ENCODE measurements around the gene ADAT3. TPM values are rescaled to one million over a fixed set of nuclear protein-coding genes. Genes with fewer than 3 reads are reported as not detected.
A peak's percentile ranks its signal among the peaks of the same experiment; 100 is the strongest.

The ADAT3 gene
- total RNA-seq, 1 donor from 2014 or later: 10.9 TPM

DNA sequence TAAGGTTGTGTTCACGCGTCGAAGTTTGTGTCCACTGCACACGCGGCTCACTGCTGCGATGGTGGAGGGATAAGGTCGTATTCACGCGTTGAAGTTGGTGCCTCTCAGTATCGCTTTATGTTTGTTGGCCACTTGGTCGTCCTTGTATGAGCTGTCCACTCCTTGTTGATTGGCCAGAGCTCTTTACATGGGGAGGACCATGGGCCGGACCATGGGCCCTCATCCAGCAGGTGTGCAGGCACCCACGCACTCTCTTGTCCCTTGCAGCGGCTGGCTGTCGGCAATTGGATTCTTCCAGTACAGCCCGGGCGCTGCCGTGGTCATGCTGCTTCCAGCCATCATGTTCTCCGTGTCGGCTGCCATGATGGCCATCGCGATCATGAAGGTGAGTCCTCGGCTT is 17.6 kb downstream of the ADAT3 start:
- H3K27me3 Mint-ChIP-seq (ENCODE audit: unreplicated experiment): no peaks in the 10 kb centered on the region
- no peak overlapping the region for H3K4me3 Mint-ChIP-seq (ENCODE audit: unreplicated experiment)
- H3K36me3 Mint-ChIP-seq (ENCODE audit: unreplicated experiment): no peaks in the 10 kb centered on the region
- no peaks in the 10 kb centered on the region for H3K4me1 Mint-ChIP-seq (ENCODE audit: low read depth, unreplicated experiment)
- TF ChIP-seq, protein P1, sequence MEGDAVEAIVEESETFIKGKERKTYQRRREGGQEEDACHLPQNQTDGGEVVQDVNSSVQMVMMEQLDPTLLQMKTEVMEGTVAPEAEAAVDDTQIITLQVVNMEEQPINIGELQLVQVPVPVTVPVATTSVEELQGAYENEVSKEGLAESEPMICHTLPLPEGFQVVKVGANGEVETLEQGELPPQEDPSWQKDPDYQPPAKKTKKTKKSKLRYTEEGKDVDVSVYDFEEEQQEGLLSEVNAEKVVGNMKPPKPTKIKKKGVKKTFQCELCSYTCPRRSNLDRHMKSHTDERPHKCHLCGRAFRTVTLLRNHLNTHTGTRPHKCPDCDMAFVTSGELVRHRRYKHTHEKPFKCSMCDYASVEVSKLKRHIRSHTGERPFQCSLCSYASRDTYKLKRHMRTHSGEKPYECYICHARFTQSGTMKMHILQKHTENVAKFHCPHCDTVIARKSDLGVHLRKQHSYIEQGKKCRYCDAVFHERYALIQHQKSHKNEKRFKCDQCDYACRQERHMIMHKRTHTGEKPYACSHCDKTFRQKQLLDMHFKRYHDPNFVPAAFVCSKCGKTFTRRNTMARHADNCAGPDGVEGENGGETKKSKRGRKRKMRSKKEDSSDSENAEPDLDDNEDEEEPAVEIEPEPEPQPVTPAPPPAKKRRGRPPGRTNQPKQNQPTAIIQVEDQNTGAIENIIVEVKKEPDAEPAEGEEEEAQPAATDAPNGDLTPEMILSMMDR (IDR thresholded peaks at IDR 0.05; ENCODE audit: partially characterized antibody, unreplicated experiment): no peak
- DNase-seq: no peak
- H3K9me3 Mint-ChIP-seq (ENCODE audit: unreplicated experiment): peaks cover 1% of the 10 kb centered on the region
- H3K27ac Mint-ChIP-seq (ENCODE audit: unreplicated experiment): no peak overlapping the region

GRCh38 chr19:1923319-1923718 is 18.1 kb downstream of the ADAT3 start:
- H3K9me3 Mint-ChIP-seq (ENCODE audit: unreplicated experiment): peaks cover 1% of the 10 kb centered on the region
- TF ChIP-seq, protein P1 (IDR thresholded peaks at IDR 0.05; ENCODE audit: partially characterized antibody, unreplicated experiment): no peak
- DNase-seq: no peak
- no peaks in the 10 kb centered on the region for H3K4me1 Mint-ChIP-seq (ENCODE audit: low read depth, unreplicated experiment)
- no peak overlapping the region for H3K27ac Mint-ChIP-seq (ENCODE audit: unreplicated experiment)
- H3K36me3 Mint-ChIP-seq (ENCODE audit: unreplicated experiment): no peaks in the 10 kb centered on the region
- no peak overlapping the region for H3K4me3 Mint-ChIP-seq (ENCODE audit: unreplicated experiment)
- no peaks in the 10 kb centered on the region for H3K27me3 Mint-ChIP-seq (ENCODE audit: unreplicated experiment)

DNA sequence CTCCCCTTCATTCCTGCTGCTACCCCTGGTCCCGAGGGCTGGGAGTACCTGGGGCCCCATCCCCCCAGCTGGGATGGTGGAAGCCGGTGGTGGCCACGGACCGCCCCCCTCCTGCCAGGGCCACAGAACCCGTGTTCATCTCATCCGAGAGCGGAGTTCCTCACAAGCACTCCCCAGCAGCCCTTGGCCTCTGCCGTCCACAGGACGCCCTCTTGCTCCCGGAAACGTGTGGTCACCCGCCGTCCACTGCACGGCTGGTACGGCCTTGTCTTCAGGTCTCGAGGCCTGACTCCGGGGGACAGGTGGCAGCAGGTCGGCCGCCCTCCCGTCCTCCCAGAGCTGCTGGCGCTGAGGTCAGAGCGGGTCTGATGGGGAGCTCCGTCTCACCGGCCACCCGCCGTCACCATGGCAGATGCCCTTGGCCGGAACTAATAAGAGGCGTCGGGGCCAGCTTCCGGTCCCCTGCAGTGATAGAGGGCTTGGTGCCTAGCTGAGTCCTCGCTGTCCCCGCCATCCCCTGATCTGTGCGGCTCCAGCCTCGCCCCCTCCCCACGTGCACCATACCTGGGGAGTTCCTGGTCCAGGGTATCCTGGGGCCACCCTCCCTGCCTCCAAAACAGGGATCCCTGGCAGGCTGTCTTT is 19.2 kb downstream of the ADAT3 start:
- H3K27ac Mint-ChIP-seq (ENCODE audit: unreplicated experiment): no peak overlapping the region
- H3K36me3 Mint-ChIP-seq (ENCODE audit: unreplicated experiment): no peaks in the 10 kb centered on the region
- H3K4me3 Mint-ChIP-seq (ENCODE audit: unreplicated experiment): no peak overlapping the region

DNA sequence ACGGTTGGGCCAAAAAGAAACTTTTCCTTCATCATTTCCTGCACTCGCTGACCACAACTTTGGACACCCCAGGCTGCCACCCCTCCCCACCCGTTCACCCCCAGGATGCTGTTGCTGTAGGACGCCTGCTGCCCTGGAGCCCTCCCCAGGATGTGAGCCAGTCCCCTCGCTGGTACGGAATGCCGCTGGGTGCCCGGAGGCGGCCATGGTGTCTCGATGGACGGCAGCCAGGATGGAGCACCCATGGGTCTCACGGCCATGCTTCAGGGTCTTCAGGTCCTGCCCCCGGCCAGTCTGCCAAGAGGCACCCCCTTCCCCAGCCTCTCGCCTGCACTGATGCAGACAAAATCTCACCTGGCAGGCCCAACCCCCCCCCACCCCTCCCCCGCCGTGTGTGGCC is 20.3 kb downstream of the ADAT3 start:
- DNase-seq: no peak
- TF ChIP-seq, protein P1 (IDR thresholded peaks at IDR 0.05; ENCODE audit: partially characterized antibody, unreplicated experiment): no peak
- H3K36me3 Mint-ChIP-seq (ENCODE audit: unreplicated experiment): no peaks in the 10 kb centered on the region
- peaks cover 1% of the 10 kb centered on the region for H3K9me3 Mint-ChIP-seq (ENCODE audit: unreplicated experiment)
- H3K27ac Mint-ChIP-seq (ENCODE audit: unreplicated experiment): no peak overlapping the region
- H3K4me3 Mint-ChIP-seq (ENCODE audit: unreplicated experiment): no peak overlapping the region
- H3K27me3 Mint-ChIP-seq (ENCODE audit: unreplicated experiment): peaks cover 1% of the 10 kb centered on the region
- H3K4me1 Mint-ChIP-seq (ENCODE audit: low read depth, unreplicated experiment): no peaks in the 10 kb centered on the region

More for the DNA sequence above, 19.2 kb downstream of the ADAT3 start:
- H3K9me3 Mint-ChIP-seq (ENCODE audit: unreplicated experiment): peaks cover 1% of the 10 kb centered on the region
- H3K4me1 Mint-ChIP-seq (ENCODE audit: low read depth, unreplicated experiment): no peaks in the 10 kb centered on the region
- no peak for DNase-seq
- TF ChIP-seq, protein P1 (IDR thresholded peaks at IDR 0.05; ENCODE audit: partially characterized antibody, unreplicated experiment): no peak
- H3K27me3 Mint-ChIP-seq (ENCODE audit: unreplicated experiment): no peaks in the 10 kb centered on the region

DNA sequence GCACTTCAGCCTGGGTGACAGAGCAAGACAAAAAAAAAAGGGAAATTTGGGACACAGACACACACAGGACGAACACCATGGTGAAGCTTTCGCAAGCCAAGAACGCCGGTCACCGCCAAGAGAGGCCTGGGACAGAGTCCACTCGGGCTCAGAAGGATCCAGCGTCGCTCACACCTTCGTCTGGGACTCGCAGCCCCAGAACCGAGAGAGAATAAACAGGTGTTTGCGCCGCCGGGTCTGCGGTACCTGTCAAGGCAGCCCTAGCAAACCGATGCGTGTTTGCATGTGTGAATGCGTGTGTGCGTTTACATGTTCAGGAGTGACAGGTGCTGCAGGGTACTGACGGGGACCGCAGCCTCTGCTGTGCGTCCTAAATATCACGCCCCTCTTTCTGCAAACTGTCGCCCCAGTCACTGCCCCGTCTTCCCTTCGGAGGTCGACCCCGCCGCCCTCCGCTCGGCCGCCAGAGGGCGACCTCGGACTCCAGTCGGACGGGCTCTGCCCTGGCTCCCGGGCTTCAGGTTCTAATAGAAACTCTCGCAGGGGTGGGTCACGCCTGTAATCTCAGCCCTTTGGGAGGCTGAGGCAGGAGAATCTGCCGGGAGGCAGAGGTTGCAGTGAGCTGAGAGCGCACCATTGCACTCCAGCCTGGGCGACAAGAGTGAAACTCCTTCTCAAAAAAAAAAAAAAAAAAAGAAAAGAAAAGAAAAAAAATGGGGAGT is 24.0 kb downstream of the ADAT3 start:
- Mint-ChIP-seq H3K4me1 (ENCODE audit: low read depth, unreplicated experiment) (peaks cover 6% of the 10 kb centered on the region), H3K9me3 (ENCODE audit: unreplicated experiment) (peaks cover 11% of the 10 kb centered on the region), H3K27me3 (ENCODE audit: unreplicated experiment) (peaks cover 10% of the 10 kb centered on the region), H3K36me3 (ENCODE audit: unreplicated experiment) (peaks cover 5% of the 10 kb centered on the region), H3K4me3 (ENCODE audit: unreplicated experiment) (no peak overlapping the region), H3K27ac (ENCODE audit: unreplicated experiment) (no peak overlapping the region)
- TF ChIP-seq, protein P1 (IDR thresholded peaks at IDR 0.05; ENCODE audit: partially characterized antibody, unreplicated experiment): peak; percentile 91
- peak; percentile 91 for DNase-seq

Measured in glutamatergic neuron (in vitro differentiated cells).